GM19468 (cell line): ENCODE results near the gene CWC22.
"Not testable (repeated sequence)": the region's sequence is repeated elsewhere in the genome, so short reads cannot be mapped to it uniquely, and the experiment has no call there.

Experiments
- ATAC-seq: cut with Tn5 transposase; IDR thresholded peaks from one replicate; pipeline ENCODE4 v1.9.1; 2021; ENCODE audit warnings: mild to moderate bottlenecking, moderate library complexity, moderate number of reproducible peaks; ENCODE audit not compliant: unreplicated experiment; ENCODE audit errors: extremely low read depth

The CWC22 gene

DNA sequence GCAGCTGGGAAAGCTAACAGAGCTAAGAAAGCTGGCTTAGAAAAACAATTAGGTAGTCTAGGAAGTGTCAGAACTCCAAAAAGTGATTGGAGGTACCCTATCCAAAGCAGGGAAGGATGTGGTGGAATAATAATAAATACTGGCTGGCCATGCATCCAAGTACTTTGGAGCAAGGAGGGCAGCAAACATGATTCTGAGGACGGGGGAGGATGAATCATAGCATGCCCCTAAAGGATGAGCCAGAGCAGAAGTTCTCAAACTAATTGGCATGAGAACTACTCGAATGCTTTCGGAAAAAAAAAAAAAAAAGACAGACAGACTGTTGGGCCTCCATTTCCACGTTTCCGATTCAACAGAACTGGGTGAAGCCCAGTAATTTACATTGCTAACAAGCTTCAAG lies 2.4 kb downstream of the CWC22 start:
- no peak for ATAC-seq

DNA sequence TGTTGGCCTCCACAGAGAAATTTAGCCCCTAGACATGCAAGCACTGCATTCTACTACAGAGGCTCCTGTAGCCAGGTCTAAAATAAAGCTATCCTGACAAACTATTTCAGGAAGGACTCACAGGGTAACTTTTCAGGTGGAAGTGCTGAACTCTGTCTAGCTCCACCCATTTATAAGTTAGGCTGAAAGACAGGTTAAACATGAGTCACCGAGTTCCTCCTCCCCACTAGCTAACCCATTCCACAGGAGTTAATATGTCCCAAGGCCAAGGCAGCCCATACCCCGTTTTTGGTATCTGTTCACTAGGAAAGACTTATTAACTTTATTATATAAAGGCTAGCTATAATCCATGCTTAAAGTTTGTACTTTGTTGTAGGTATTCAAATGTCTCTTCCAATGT lies 3.5 kb downstream of the CWC22 start:
- no peak for ATAC-seq

DNA sequence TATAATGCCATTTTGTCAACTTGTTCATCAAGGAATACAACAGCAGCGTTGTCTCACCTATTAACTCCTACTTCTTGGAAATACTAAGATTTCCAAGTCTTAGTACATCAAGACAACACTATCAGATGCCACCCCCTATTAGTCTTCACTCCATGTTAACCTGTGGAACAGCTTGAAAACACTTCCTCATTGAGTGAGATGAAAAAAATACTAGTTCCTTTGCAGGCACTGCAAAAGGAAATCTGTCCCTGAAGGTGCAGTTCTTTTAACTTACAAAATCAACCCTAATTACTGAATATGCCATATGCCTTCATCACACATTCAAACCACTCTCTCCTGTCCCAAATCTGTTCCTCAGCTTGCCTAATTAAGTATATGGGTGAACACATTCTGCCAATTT lies 4.0 kb downstream of the CWC22 start:
- ATAC-seq: no peak

DNA sequence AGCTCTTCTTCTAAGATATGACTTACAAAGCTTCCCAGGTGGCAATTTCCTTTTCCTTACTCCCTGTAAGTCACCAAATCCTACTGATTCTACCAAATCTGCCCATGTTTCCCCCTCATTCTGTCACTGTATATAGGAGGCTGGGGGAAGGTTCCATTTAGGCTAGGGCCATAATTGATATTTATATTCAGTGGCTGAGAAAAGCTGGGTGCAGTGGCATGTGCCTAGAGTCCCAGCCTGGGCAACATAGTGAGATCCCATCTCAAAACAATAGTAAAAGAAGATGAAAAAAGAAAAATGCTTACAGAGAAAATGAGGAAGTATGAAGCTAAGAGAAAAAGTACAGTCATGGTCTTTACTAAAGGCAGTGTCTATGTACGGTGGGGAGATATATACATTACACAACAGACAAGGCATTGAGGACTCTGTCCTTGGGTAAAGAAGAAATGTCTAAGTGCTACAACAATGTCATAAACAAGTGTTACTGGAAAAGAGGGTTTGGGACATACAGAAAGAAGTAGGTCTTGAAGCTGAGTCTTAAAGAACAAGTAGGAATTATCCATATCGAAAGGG lies 4.8 kb downstream of the CWC22 start:
- no peak for ATAC-seq

DNA sequence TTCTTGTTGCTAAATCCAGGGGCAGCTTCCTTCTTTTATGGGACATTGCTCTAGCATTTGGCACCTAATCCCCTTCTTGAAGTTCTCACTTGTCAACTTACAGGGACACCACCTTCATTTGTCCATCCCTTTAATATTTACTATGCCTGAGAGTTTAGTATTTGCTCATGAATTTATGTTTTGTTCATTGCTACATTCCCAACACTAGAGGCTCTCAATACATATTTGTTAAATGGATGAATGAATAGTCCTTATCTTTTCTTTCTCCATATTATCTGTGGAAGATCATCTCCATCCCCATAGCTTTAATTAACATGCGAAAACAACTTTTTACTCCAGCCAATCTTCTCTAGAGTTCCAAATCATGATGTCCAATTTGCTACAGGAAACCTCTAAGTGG lies 5.4 kb downstream of the CWC22 start:
- no peak for ATAC-seq

DNA sequence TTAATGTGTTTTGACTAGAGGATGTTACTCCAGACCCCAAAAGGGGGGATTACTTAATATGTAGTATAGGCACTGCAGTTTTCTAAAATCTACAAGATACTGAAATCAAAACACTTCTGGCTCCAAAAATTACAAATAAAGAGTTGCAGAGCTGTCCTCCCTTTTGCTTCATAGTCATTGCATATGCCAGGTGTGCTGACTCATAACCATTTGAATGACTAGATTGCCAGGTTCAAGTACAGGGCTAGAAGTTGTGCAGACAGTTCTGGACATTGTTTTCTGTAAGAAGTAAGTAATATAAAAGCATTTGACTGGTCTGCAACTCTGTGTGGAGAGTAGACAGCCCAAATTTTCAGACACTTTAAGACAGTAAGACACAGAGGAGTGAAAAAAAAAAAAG lies 6.7 kb downstream of the CWC22 start:
- ATAC-seq: no peak

DNA sequence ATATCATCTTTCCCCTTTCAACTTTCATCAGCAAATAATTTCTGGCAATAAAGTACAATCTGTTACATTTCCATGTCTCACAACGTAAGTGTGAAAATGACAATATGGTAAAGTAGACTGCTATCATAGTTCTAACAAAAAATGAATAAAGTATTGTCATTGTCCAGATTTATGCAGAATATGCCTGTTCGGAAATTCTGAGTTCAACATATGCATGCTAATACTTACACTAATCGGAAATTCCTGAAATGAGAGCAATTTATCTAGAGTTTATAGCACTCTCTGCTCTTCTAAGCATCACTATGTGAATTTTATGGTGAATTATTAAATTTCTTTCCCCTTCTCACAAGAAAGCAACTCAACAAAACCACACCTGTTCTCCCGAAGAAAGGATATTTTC lies 8.1 kb downstream of the CWC22 start:
- ATAC-seq: no peak

DNA sequence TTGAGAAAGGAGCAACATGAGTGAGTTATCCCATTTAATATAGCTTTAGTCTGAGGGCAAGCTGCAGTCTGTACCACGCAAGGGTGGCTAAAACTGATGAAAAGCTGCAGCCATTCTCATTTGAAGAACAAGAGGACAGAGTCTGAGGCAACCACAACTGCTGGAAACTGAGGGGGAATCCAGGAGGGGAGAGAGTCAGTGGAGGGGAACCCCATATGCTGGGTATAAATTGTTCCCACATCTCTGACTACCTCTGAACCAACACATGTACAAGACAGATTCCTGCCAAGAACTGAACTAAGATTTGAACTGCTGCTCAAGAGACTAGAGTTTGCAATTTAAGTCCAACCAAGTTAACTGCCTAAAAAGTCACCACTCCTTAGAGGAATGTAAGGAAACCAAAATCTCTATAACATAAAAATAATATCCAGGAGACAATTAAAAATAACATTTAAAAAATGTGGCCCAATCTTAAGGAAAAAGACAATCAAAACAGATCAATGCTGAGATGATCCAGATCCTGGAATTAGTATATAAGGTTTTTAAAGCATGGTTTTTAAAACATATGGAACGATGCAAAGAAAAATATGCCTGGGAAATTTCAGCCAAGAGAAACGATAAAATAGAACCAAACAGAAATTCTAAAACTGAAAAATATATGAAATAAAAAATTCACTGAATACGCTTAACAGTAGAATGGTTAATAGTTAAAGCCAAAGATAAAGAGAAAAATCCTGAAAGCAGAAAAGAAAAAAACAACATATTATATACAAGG lies 11.2 kb downstream of the CWC22 start:
- no peak for ATAC-seq

DNA sequence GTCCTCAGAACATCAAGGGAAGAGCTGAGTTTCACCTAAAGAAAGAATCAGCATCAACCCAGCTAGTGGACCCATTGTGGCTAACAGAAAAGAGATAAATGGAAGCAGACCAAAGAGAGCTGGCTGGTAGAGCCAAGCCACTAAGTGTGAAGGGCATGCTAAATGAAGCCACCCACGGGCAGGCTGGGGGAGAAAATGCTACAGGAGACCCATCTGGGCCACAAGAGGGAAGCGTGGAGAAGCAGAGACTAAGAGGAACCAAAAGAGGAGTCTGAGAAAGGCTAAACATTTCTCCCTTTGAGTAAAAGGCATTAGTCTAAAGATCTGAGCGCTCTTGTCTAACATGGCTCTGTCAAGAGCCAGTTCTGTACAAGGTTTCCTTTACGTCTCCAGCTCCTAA lies 15.8 kb downstream of the CWC22 start:
- ATAC-seq: no peak

DNA sequence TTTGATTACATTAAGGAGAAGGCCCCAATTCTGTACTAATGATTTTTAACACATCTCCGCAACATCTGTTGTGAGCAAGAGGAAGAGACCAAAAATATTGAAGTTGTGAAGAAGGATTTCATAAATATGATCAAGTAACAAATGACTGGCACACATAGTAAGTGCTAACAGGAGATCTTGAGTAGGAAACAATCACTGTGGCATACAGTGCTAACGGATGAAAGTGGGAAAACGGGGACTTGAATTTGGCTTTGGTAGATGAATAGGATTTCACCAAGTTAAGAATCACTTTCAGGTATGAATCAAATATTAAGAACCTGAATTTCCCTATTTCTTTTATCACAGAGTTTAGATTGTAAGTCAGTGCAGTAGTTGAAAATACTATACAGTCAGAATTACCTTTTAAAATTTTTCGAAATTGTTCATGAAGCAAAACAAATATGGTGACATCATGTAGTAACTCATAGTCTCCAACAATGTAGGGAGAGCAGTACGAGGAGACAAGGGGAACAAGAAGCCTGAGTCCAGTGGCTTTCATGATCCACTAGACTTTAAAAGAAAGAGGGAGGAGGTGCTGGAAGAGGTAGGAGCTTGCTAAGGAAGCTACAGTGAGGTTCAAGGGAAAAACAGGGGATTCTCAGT lies 16.3 kb downstream of the CWC22 start:
- no peak for ATAC-seq

DNA sequence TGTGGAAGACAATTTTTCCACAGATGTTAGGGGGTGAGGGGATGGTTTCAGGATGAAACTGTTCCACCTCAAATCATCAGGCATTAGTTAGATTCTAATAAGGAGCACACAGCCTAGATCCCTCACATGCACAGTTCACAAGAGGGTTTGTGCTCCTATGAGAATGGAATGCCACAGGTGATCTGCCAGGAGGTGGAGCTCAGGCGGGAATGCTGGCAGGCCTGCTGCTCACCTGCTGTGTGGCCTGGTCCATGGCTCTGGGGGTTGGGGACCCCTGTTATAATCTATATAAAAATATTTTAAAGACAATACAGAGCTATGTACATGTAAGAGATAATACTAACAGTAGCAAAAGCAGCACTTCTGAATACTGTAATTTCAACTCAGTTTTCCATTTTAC lies 19.2 kb downstream of the CWC22 start:
- ATAC-seq: no peak

DNA sequence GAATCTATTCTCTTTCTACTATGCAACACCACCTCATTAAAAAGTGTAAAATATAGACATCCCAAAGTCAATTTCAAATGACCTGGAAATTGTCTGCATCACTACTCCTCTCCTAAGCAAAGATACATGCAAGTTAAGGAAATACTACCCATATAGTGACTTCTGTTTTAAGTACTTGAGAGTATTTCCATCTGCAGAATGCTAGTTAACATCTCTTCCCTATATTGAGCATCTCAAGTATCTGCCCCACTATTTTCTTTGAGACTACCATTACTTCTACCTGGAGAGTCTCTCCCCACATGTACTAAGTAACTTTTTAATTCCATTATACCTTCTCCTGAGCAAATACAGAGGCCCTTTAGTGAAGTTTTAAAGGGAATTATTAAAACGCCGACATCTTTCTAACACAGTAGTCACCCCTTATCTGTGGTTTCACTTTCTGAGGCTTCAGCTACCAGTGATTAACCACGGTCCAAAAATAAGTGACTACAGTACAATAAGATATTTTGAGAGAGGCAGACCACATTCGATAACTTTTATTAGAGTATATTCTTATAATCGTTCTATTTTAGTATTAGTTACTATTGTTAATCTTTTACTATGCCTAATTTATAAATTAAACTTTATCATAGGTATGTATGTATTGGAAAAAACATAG lies 21.8 kb downstream of the CWC22 start:
- peak; percentile 76 for ATAC-seq

DNA sequence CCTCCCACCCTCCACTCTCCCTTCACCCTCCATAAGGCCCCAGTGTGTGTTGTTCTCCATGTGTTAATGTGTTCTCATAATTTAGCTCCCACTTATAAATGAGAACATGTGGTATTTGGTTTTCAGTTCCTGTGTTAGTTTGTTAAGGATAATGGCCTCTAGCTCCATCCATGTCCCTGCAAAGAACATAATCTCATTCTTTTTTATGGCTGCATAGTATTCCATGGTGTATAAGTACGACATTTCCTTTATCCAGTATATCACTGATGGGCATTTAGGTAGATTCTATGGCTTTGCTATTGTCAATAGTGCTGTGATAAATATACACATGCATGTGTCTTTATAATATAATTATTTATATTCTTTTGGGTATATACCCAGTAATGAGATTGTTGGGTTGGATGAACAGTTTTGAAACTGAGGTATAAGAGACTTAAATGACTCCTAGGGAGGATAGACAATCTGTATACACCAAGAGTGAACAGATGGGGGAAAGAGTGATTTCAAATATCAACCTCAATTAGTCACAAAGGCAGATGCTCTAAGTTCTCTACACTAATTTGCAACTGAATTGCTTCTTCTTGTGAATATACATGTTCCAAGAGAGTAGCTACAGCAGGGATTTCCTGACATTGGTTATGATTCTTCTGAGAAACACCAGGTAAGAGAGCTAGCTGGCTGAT lies 23.7 kb downstream of the CWC22 start:
- no peak for ATAC-seq

DNA sequence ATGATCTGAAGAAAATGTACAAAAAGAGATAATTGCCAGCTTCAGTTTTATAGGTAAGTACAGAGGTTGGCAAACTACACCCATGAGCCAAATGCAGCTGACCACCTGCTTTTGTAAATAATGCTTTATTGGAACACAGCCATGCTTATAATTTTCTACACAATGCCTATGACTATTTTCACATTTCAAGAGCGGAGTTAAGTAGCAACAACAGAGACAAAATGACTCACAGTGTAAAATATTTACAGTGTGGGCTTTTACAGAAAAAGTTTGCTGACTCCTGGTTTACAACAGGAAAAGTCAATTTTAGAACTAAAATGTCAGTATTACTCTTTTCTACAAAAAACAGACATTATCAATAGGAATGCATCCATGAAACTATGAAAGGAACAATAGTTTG lies 26.0 kb downstream of the CWC22 start:
- ATAC-seq: no peak

DNA sequence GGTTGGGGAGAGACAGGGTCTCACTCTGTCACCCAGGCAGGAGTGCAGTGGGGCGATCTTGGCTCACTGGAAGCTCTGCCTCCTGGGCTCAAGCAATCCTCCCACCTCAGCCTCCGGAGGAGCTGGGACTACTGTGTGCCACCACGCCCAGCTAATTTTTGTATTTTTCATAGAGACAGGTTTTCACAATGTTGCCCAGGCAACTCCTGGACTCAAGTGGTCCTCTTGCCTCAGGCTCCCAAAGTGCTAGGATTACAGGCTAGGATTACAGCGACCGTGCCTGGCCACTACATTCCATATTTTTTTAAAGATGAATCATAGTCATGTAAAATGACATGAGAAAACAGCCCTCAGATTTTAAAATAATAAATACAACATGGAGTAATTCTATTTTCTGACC lies 32.3 kb downstream of the CWC22 start:
- ATAC-seq: no peak

DNA sequence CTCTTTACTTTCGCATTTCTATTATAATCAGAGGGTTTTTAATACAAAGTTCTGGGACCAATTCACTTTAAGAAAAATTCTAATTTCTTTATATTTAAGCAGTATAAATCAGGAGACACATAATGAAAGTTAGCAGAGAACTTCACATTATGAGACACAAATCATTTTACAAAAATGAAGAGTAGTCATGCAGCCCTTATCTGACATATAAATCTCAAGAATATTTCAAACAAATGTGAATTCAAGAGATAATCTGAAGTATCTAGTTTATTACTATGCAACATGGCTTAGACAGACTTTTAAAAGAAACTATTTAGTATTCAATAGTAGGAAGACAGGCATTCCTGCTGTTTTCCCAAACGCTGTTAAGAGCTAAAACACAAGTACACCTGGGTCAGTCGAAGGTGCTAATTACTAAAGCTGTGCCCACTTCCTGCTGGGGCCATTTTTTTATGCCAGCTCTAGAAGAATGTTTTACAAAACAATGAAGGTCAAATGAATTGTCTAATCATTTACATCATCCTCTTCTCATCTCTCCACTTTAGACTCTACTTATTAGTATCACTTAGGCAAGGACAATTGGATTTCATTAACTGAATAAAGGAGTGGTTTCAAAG lies 40.2 kb downstream of the CWC22 start:
- no peak for ATAC-seq

DNA sequence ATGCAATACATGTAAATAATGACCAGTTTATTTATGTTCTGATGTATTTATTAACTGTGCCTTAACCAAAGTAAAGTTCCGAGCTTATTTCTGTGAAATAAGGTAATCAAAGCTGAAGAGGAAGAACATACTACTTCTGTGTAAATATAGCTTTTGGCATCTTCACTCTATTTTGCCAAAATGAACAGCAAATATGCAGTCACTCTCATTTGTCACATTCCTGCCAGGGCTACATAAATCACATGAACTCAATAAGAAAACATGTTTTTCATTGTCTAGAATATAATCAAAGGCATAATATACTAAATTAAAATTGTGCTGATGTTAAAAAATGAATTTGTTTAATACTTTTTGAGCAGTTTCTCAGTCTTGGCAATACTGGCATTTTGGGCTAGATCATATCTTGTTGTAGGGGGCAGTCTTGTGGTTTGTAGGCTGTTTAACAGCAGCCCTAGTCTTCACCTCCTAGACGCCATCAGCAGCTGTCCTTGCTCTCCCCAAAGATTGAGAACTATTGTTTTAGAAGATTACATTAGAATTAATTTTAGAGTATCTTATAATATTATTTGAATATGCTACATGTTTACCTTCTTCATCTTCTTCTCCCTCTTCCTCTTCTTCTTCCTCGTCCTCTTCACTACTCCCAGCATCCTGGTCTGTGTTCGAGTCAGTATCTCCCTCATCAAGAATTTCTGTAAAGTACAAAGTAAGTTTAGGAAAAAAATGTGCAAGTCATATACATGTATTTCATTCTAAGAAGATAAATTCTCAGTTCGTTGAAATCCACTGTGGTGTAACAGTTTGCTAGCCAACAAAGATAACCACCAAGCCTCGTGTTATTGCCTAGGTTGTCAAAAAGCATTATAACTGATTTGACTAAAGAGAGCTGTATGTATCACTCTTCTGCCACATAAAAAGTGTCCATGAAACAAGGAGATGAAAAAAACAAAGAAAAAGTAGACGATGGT lies 41.5 kb downstream of the CWC22 start:
- no peak for ATAC-seq

DNA sequence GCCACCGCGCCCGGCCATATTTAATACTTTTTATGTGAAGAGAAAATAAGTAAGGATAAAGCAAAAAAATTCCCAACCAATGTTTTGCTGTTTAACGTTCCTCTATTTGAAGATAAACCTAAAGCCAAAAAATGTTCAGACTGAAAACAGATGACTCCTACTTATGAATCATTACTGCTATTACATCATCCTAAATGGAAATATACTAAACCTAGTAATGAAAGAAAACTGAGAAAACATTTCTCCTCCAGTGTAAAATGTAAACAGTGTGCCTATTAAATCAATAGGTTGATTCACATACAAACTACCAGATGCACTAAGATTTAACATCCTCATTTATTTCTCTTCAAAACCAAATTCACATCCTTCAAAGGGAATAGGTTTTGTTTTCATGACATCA lies 43.5 kb downstream of the CWC22 start:
- ATAC-seq: no peak

DNA sequence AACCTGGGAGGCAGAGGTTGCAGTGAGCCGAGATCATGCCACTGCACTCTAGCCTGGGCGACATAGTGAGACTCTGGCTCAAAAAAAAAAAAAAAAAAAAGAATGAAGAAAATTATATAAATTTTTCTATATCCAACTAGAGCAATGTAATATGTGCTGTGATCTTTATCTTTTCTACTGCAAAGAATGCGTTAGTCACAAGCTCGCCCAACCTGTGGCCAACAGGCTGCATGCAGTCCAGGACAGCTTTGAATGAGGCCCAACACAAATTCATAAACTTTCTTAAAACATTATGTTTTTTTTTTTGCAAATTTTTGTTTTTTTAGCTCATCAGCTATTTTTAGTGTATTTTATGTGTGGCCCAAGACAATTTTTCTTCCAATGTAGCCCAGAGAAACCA lies 48.8 kb downstream of the CWC22 start:
- ATAC-seq: not testable (repeated sequence)
